22Rv1 (cell line): ENCODE measurements around the gene MPRIP.

Experiments
- CTCF ChIP-seq: fragments of 450-650 bp; IDR thresholded peaks from 2 replicates; pipeline ENCODE4 v1.5.1; 2017; ENCODE audit warnings: mild to moderate bottlenecking
- ZFX ChIP-seq: fragments of 450-650 bp; IDR thresholded peaks from 2 replicates; pipeline ENCODE4 v1.6.1; 2017; ENCODE audit warnings: antibody characterized with exemption, borderline replicate concordance

- TF ChIP-seq CTCF: no peak
- TF ChIP-seq ZFX: no peak
These were observed 84.9 kb downstream of the MPRIP start for GRCh38 chr17:17127156-17127555.
